ENCODE measurements around the gene IER5. TPM values are rescaled to one million over a fixed set of nuclear protein-coding genes. Genes with fewer than 3 reads are reported as not detected.
"Not testable (repeated sequence)": the region's sequence is repeated elsewhere in the genome, so short reads cannot be mapped to it uniquely, and the experiment has no call there.

The IER5 gene
- total RNA-seq, 1 donor from 2014 or later = 35.3 TPM

- intact Hi-C loops (cut with micrococcal nuclease) = no loop called here
Measured at GRCh38 chr1:181112071-181112929, 23.8 kb downstream of the IER5 start.

GRCh38 chr1:181113059-181113641 lies 24.6 kb downstream of the IER5 start:
- intact Hi-C loops (cut with micrococcal nuclease) = no loop called here

- intact Hi-C loops (cut with micrococcal nuclease) = no loop called here
Measured at GRCh38 chr1:181114574-181115367, 26.3 kb downstream of the IER5 start.

GRCh38 chr1:181115368-181115684 lies 26.8 kb downstream of the IER5 start:
- intact Hi-C loops (cut with micrococcal nuclease) = no loop called here

GRCh38 chr1:181115971-181116370 lies 27.5 kb downstream of the IER5 start:
- intact Hi-C loops (cut with micrococcal nuclease) = not testable (repeated sequence)

- intact Hi-C loops (cut with micrococcal nuclease) = no loop called here
Measured at GRCh38 chr1:181116819-181117390, 28.4 kb downstream of the IER5 start.

GRCh38 chr1:181117648-181118449 lies 29.3 kb downstream of the IER5 start:
- intact Hi-C loops (cut with micrococcal nuclease) = no loop called here

- intact Hi-C loops (cut with micrococcal nuclease) = no loop called here
Measured at GRCh38 chr1:181119093-181119989, 30.8 kb downstream of the IER5 start.

- intact Hi-C loops (cut with micrococcal nuclease) = no loop called here
Measured at GRCh38 chr1:181120924-181121323, 32.4 kb downstream of the IER5 start.

GRCh38 chr1:181121498-181121897 lies 33.0 kb downstream of the IER5 start:
- intact Hi-C loops (cut with micrococcal nuclease) = no loop called here

GRCh38 chr1:181122222-181122621 lies 33.7 kb downstream of the IER5 start:
- intact Hi-C loops (cut with micrococcal nuclease) = no loop called here

GRCh38 chr1:181123173-181123572 lies 34.7 kb downstream of the IER5 start:
- intact Hi-C loops (cut with micrococcal nuclease) = no loop called here

- intact Hi-C loops (cut with micrococcal nuclease) = no loop called here
Measured at GRCh38 chr1:181124291-181124751, 35.8 kb downstream of the IER5 start.

GRCh38 chr1:181126289-181126688 lies 37.8 kb downstream of the IER5 start:
- intact Hi-C loops (cut with micrococcal nuclease) = no loop called here

GRCh38 chr1:181126871-181127587 lies 38.5 kb downstream of the IER5 start:
- intact Hi-C loops (cut with micrococcal nuclease) = no loop called here

GRCh38 chr1:181127898-181128453 lies 39.5 kb downstream of the IER5 start:
- intact Hi-C loops (cut with micrococcal nuclease) = no loop called here

GRCh38 chr1:181128592-181129497 lies 40.3 kb downstream of the IER5 start:
- intact Hi-C loops (cut with micrococcal nuclease) = no loop called here

All from T-helper 2 cell treated with Interferon-gamma antibody and Interleukin-4, amounts not matched to agents 100 ng/mL and 5 ng/mL, for 36 hours (primary cell).